DOHH2 (cell line): ENCODE data around the gene MAP1LC3B2.

ENCODE experiments used
- CTCF ChIP-seq: fragments of 200-600 bp; sonication (generic); IDR thresholded peaks from one replicate; pipeline ENCODE4 v1.5.1; 2014; ENCODE audit warnings: antibody characterized with exemption, mild to moderate bottlenecking, low read depth, low read length; ENCODE audit not compliant: poor library complexity, severe bottlenecking
- EZH2phosphoT487 ChIP-seq: fragments of 200-600 bp; sonication (generic); IDR thresholded peaks from 2 replicates; pipeline ENCODE4 v1.6.1; 2017; ENCODE audit warnings: borderline replicate concordance, mild to moderate bottlenecking, antibody characterized with exemption, low read length, moderate library complexity, mixed read lengths

- TF ChIP-seq CTCF (no peak), EZH2phosphoT487 (no peak)
Observed at GRCh38 chr12:116601933-116602810, 43.0 kb downstream of the MAP1LC3B2 start.
